ENCODE results near the gene ACSF3.

DNA sequence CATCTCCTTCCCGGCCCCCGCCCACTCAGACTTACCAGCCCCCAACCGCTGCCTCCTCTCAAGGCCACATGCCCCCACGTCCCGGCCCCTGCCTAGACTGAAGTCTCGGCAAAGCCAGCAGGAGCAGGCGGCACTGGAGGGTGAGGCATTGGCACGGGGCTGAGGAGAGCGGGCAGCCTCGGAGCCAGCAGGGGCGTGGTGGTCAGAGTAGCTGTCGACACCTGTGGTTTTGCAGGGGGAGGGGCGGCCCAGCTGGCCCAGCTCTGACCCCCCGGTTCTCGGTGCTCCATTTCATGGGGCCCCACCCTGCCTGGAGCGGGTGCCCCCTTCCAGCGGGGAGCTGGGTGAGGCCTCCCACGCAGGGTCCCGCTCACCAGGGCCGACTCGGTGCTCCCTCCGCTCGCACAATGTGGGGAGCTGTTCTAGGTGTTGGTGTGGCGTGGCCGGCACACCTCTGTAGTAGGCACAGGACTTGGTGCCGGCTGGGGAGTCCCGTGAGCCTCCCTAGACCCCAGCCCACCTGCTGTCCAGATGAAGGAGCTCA is 82.6 kb downstream of the ACSF3 start:
- TF ChIP-seq EZH2 (IDR thresholded peaks at IDR 0.05) (no peak), POLR2AphosphoS5 (IDR thresholded peaks at IDR 0.05; ENCODE audit: borderline replicate concordance, low read depth, low read length) (no peak)

All from SK-N-MC (cell line).